OCI-LY7 (cell line): ENCODE measurements around the gene PGM2L1.

ENCODE experiments used
- EZH2phosphoT487 ChIP-seq: fragments of 200-600 bp; sonication (generic); IDR thresholded peaks from 2 replicates; pipeline ENCODE4 v1.6.1; 2018; ENCODE audit warnings: low read depth, borderline replicate concordance, mild to moderate bottlenecking, mixed run types, antibody characterized with exemption, low read length, moderate library complexity, mixed read lengths
- TF ChIP-seq, protein P1 (sequence below): fragments of 200-600 bp; sonication (generic); conservative IDR thresholded peaks from 2 replicates; pipeline ENCODE4 v1.5.1; 2014; ENCODE audit warnings: mild to moderate bottlenecking, antibody characterized with exemption, low read length, moderate library complexity, mixed read lengths

DNA sequence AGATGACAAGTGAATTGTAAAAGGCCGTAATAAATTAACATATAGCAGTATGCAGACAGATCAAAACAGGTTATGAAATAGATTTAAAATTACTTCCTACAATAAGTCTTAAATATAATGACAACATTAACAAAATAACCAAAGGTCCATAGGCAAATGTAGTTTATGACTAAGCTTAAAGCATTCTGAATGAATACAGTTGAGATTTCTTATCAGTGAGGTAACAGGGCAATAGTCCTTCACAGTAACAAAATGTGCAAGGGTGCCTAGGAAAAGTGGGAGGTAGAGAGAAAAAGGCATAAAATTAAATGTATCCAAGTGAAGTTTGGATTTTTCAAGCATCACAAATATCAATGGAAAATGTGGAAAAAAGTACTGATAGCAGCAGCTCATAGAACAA lies 65.9 kb downstream of the PGM2L1 start:
- TF ChIP-seq, protein P1, sequence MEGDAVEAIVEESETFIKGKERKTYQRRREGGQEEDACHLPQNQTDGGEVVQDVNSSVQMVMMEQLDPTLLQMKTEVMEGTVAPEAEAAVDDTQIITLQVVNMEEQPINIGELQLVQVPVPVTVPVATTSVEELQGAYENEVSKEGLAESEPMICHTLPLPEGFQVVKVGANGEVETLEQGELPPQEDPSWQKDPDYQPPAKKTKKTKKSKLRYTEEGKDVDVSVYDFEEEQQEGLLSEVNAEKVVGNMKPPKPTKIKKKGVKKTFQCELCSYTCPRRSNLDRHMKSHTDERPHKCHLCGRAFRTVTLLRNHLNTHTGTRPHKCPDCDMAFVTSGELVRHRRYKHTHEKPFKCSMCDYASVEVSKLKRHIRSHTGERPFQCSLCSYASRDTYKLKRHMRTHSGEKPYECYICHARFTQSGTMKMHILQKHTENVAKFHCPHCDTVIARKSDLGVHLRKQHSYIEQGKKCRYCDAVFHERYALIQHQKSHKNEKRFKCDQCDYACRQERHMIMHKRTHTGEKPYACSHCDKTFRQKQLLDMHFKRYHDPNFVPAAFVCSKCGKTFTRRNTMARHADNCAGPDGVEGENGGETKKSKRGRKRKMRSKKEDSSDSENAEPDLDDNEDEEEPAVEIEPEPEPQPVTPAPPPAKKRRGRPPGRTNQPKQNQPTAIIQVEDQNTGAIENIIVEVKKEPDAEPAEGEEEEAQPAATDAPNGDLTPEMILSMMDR, result no peak
- TF ChIP-seq EZH2phosphoT487, result no peak
